A549 (cell line): ENCODE data around the gene HLA-DMA.

Experiments
- CEBPB ChIP-seq, 2 experiments: fragments of >200 bp in 1 of 2; sonication (Bioruptor Twin) in 1 of 2; formaldehyde crosslinking in 1 of 2; IDR thresholded peaks; 2 replicates each; pipeline ENCODE4 v1.6.1; 2012 to 2016
- EP300 ChIP-seq, 2 experiments: fragments of >200 bp; sonication (Bioruptor Twin); formaldehyde crosslinking; IDR thresholded peaks; 2 replicates in 1 of 2; 3 replicates in 1 of 2; pipeline ENCODE4 v1.6.1; 2016 to 2017
- ESRRA ChIP-seq: fragments of 150-350 bp; IDR thresholded peaks from 2 replicates; pipeline ENCODE4 v1.6.1; 2014; ENCODE audit warnings: mild to moderate bottlenecking, low read length, borderline replicate concordance
- MAFK ChIP-seq: fragments of 450-650 bp; IDR thresholded peaks from 2 replicates; pipeline ENCODE4 v1.6.1; 2014; ENCODE audit not compliant: partially characterized antibody
- MAZ ChIP-seq: fragments of 150-350 bp; IDR thresholded peaks from 2 replicates; pipeline ENCODE4 v1.6.1; 2014; ENCODE audit warnings: antibody characterized with exemption, low read depth, low read length, borderline replicate concordance
- NR3C1 ChIP-seq: fragments of >200 bp; sonication (Bioruptor Twin); formaldehyde crosslinking; IDR thresholded peaks from 3 replicates; pipeline ENCODE4 v1.6.1; 2017
- PHF8 ChIP-seq: fragments of 200-600 bp; sonication (generic); IDR thresholded peaks from 2 replicates; pipeline ENCODE4 v1.6.1; 2016; ENCODE audit warnings: low read depth, mild to moderate bottlenecking, antibody characterized with exemption, moderate library complexity, borderline replicate concordance
- POLR2A ChIP-seq: IDR thresholded peaks from 2 replicates; pipeline ENCODE4 v1.6.1; 2012; ENCODE audit warnings: mild to moderate bottlenecking, low read length
- RAD21 ChIP-seq, 2 experiments: fragments of >200 bp in 1 of 2; sonication (Bioruptor Twin) in 1 of 2; formaldehyde crosslinking in 1 of 2; IDR thresholded peaks in 1 of 2; conservative IDR thresholded peaks in 1 of 2; 2 replicates in 1 of 2; 3 replicates in 1 of 2; pipeline ENCODE4 v1.6.1; 2012 to 2018; ENCODE audit warnings: inconsistent platforms in 1 of 2
- RCOR1 ChIP-seq: fragments of 150-350 bp; IDR thresholded peaks from 2 replicates; pipeline ENCODE4 v1.6.1; 2014; ENCODE audit warnings: antibody characterized with exemption, low read length, low read depth
- RFX5 ChIP-seq: fragments of 450-650 bp; IDR thresholded peaks from 2 replicates; pipeline ENCODE4 v1.7.1; 2014; ENCODE audit warnings: antibody characterized with exemption, mild to moderate bottlenecking, moderate library complexity
- TF ChIP-seq, protein P1 (sequence below): fragments of >200 bp; sonication (Bioruptor Twin); formaldehyde crosslinking; IDR thresholded peaks from 3 replicates; pipeline ENCODE4 v1.5.1; 2016
- TF ChIP-seq, protein P2 (sequence below): fragments of >200 bp; sonication (Bioruptor Twin); formaldehyde crosslinking; IDR thresholded peaks from 2 replicates; pipeline ENCODE4 v1.6.1; 2016

DNA sequence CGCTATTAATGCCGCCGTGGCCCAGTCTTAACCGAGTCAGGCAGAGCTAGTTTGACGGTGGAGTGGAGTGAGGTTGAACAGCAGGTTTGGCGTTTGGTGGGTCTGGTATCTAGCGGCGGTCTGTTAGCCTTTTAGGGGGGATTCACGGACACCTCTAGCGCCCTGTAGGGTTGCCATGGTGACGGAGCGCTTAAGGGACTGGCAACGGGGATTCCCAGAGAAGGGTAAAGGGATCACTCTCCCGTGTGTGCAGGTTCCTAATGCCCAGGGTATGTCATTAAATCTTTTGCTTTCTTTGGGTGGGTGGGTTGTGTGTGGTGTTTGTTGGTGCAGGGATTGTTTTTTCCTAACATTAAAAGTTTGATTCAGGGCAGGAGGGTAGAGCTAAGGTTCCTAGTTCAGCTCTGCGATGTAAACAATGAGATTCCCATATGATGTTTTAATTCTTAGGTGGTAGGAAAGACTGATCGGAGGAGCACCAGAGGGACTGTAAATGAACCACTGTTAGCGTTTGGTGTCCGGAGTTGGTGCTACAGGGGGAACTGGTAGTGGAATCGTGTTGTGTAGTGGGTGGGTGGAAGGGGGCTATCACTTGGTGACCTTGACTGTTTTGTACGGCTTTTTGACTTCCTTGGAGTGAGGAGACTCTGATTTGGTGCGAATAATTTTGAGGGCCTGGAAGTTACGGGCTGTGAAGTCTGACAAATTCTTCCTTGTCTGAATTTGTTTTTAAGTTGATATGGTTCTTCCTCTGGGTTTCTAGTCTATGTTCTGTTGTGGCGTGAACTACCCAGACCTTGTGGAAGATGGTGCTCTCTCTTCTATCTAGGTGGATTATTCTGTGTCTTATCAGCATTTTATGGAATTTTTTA, 20.5 kb upstream of the HLA-DMA start:
- TF ChIP-seq, protein P1, sequence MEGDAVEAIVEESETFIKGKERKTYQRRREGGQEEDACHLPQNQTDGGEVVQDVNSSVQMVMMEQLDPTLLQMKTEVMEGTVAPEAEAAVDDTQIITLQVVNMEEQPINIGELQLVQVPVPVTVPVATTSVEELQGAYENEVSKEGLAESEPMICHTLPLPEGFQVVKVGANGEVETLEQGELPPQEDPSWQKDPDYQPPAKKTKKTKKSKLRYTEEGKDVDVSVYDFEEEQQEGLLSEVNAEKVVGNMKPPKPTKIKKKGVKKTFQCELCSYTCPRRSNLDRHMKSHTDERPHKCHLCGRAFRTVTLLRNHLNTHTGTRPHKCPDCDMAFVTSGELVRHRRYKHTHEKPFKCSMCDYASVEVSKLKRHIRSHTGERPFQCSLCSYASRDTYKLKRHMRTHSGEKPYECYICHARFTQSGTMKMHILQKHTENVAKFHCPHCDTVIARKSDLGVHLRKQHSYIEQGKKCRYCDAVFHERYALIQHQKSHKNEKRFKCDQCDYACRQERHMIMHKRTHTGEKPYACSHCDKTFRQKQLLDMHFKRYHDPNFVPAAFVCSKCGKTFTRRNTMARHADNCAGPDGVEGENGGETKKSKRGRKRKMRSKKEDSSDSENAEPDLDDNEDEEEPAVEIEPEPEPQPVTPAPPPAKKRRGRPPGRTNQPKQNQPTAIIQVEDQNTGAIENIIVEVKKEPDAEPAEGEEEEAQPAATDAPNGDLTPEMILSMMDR = no peak
- TF ChIP-seq PHF8 (no peak), NR3C1 (no peak), POLR2A (no peak), RCOR1 (no peak), EP300 (IDR thresholded peaks at IDR 0.05) (no peak), RFX5 (no peak), CEBPB (IDR thresholded peaks at IDR 0.05) (no peak), RAD21 (conservative IDR thresholded peaks at IDR 0.05 in 1 of 2, IDR thresholded peaks at IDR 0.05 in 1 of 2) (no peak), MAZ (no peak), ESRRA (no peak), MAFK (no peak)
- TF ChIP-seq, protein P2, sequence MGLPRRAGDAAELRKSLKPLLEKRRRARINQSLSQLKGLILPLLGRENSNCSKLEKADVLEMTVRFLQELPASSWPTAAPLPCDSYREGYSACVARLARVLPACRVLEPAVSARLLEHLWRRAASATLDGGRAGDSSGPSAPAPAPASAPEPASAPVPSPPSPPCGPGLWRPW = no peak
